Lower leg skin (tissue), 4 donors: ENCODE measurements around the gene SLC47A2. TPM values are rescaled to one million over a fixed set of nuclear protein-coding genes. Genes with fewer than 3 reads are reported as not detected.
"Not testable (repeated sequence)": the region's sequence is repeated elsewhere in the genome, so short reads cannot be mapped to it uniquely, and the experiment has no call there.

Experiments used
- DNase-seq, 2 donors: peaks; one replicate each; pipeline ENCODE4 v3.0.0-alpha.2; 2019; ENCODE audit warnings: low spot score in 2 of 2
- H3K4me3 ChIP-seq: fragments of 200-600 bp; sonication (generic); 2 replicates; pipeline ENCODE4 v1.5.1; 2017; ENCODE audit warnings: mild to moderate bottlenecking, low read depth; ENCODE audit not compliant: poor library complexity, severe bottlenecking
- POLR2A ChIP-seq, 2 donors: fragments of 450-650 bp; IDR thresholded peaks; one replicate each; pipeline ENCODE4 v1.6.1; 2016 to 2017; ENCODE audit warnings: antibody characterized with exemption in 2 of 2, mild to moderate bottlenecking in 1 of 2, moderate library complexity in 1 of 2
- WGBS, 2 donors: methylation state at CpG; one replicate each; pipeline ENCODE4 v1.1.5; 2018; 5-methylcytosine and 5-hydroxymethylcytosine counted together
- intact Hi-C: fragments of 100-400 bp; cut with DNase I; formaldehyde crosslinking; loops from one replicate; pipeline ENCODE4 v1.15.0; 2023; ENCODE audit warnings: low total_unique reads
- total RNA-seq, 4 donors: library from RNA; depleted of rRNA; stranded (reverse); fragments of >200 nt; gene quantifications; one replicate each; pipeline ENCODE4 v1.1.0, GENCODE V29; 2016
- TF ChIP-seq, protein P1 (sequence below), 3 donors: fragments of 450-650 bp; IDR thresholded peaks; one replicate each; pipeline ENCODE4 v1.5.1; 2016; ENCODE audit warnings: antibody characterized with exemption in 3 of 3, mild to moderate bottlenecking in 3 of 3, moderate library complexity in 2 of 3

The SLC47A2 gene
- 1 to 10 TPM in 2 of 4 donors, under 1 TPM in 1, not detected in 1; 0.49 to 6.1 (median 2.5) TPM for total RNA-seq

DNA sequence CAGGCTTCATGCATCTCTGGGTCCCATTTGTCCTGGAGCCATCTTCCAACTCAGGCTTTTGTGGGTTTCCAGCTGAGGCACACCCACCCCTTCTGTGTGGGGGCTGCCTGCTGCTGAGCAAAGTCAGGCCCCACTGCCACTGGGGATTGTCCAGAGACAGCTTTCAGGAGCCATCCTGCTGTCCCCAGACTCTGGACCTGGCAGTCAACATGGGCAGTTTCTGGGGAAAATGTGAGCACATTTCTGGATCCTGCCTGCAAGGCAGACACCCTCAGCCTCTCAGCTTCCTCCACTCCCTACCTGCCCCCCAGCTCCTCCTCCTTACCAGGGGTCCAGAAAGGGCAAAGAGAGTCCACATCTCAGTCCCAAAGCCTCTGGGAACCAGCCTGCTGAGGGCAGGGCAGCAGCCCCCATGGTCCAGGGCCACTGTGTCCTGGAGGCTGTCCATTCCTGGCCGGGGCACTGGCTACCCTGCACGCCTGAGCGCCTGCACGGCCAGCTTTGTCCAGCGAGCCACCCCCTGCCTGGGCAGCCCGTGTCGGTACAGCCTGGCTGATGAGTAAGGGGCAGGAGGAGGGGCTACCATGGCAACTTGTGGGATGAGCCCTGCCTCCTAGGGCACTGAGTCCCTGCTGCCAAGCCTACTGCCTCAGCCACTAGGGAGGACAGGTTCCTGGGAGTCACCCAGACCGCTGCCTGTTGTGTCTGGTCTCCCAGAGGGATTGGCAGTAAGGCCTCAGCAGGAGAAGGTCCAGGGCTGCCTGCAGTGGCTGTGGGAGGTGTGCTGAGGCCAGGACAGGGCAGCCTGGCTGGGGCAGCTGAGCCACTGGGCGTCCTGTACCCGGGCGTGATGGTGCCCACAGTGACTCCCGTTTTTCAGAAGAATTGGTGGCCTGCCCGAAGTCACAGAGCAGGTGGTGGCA lies at the start of gene SLC47A2:
TSS of gene SLC47A2 (minus strand) at position 477 of the 923 bp plus-strand sequence. CDS start at position 448, 29 bp downstream.
- intact Hi-C loops: no loop called here
- no peak within 1 kb of the TSS for H3K4me3 ChIP-seq
- peak in 1 of 2 donors; percentile 62 for DNase-seq
- 46 to 54% methylated on average over 6 to 10 of the region's 13 CpGs for WGBS, 2 donors
- no peak for TF ChIP-seq POLR2A (IDR thresholded peaks at IDR 0.05)

- no peak for TF ChIP-seq POLR2A (IDR thresholded peaks at IDR 0.05)
- TF ChIP-seq, protein P1, sequence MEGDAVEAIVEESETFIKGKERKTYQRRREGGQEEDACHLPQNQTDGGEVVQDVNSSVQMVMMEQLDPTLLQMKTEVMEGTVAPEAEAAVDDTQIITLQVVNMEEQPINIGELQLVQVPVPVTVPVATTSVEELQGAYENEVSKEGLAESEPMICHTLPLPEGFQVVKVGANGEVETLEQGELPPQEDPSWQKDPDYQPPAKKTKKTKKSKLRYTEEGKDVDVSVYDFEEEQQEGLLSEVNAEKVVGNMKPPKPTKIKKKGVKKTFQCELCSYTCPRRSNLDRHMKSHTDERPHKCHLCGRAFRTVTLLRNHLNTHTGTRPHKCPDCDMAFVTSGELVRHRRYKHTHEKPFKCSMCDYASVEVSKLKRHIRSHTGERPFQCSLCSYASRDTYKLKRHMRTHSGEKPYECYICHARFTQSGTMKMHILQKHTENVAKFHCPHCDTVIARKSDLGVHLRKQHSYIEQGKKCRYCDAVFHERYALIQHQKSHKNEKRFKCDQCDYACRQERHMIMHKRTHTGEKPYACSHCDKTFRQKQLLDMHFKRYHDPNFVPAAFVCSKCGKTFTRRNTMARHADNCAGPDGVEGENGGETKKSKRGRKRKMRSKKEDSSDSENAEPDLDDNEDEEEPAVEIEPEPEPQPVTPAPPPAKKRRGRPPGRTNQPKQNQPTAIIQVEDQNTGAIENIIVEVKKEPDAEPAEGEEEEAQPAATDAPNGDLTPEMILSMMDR (IDR thresholded peaks at IDR 0.05): no peak
- WGBS, 2 donors: 72 to 75% methylated on average over 6 to 7 of the region's 7 CpGs
- H3K4me3 ChIP-seq: no peak overlapping the region
- intact Hi-C loops: loop anchor here (5.0 kb wide), 1 partner anchor 249 kb away; no protein-coding TSS in a partner anchor
- DNase-seq: no peak
Measured at GRCh38 chr17:19766016-19766415, 49.6 kb upstream of the SLC47A2 start.

DNA sequence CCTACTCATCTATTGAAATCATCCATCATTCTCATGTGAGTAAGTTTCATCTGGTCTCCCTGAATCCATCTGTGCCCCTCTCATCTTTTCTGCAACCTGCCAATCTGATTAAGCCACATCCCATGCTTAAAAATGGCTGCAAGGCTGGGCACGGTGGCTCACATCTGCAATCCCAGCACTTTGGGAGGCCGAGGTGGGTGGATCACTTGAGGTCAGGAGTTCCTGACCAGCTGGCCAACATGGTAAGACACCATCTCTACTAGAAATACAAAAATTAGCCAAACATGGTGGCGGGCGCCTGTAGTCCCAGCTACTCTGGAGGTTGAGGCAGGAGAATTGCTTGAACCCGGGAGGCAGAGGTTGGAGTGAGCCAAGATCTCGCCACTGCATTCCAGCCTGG lies 47.6 kb upstream of the SLC47A2 start:
- intact Hi-C loops, H3K4me3 ChIP-seq: not testable (repeated sequence)
- DNase-seq: peak in 1 of 2 donors; percentile 48
- WGBS, 2 donors: 89 to 96% methylated on average over 6 of the region's 6 CpGs

DNA sequence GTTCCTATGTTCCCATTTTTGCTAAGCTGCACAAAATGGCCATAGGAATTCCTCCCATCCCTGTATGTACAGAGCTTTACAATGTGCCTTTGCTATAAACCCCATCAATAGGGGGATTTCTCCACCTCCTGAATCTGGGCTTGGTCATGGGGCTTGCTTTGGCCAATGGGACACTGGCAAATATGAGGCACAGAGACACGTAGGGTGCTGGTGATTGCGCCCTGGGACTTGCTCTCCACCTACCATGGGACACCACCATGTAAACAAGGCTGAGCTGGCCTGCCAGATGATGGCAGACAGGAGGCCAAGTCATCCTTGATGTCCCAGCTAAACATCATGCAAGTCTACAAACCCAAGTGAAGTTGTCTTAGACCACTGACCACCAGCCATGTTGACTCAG lies 47.0 kb upstream of the SLC47A2 start:
- no peak overlapping the region for H3K4me3 ChIP-seq
- peak in 1 of 2 donors; percentile 53 for DNase-seq
- WGBS, 2 donors: 80 to 95% methylated on average over 2 of the region's 2 CpGs
- intact Hi-C loops: no loop called here
- TF ChIP-seq, protein P1 (IDR thresholded peaks at IDR 0.05): no peak
- no peak for TF ChIP-seq POLR2A (IDR thresholded peaks at IDR 0.05)

DNA sequence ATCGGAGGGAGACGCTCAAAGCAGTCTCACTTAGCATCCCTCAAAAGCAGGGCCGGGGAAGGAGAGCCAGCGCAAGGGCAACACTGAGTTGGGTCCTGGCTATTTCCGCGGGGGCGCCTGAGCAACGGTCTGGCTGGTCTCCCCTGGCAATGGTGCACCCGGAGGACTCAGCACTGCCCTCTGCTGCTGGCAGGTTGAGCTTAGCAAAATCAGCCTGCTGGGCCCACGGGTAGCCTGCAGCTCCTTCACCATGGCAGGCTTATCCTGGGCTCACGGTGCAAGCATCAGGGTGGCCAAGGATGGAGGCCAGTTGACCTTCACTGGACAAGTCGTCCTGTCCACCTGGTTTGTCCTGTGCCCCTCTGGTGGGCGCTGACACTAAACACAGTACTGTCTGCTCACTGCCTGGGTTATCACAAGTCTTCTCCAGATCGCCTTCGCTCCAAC lies 46.2 kb upstream of the SLC47A2 start:
- 32 to 34% methylated on average over 15 of the region's 15 CpGs for WGBS, 2 donors
- DNase-seq: peak in 1 of 2 donors; percentile 90

DNA sequence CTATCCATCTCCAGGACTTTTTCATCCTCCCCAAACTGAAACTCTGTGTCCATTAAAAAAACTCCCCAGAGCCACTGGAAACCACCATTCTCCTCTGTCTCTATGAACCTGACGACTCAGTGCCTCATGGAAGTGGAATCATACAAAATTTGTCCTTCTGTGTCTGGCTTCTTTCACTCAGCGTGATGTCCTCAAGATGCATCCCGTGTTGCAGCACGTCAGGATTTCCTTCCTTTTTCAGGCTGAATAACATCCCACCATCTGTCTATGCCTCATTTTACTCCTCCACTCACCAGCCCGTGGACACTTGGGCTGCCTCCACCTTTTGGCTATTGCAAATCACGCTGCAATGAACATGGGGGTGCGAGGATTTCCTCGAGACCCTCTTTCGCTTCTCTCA lies 44.4 kb upstream of the SLC47A2 start:
- no peak overlapping the region for H3K4me3 ChIP-seq

More for the DNA sequence above, 46.2 kb upstream of the SLC47A2 start:
- TF ChIP-seq, protein P1 (IDR thresholded peaks at IDR 0.05): peak in 1 of 3 donors; percentile 39
- no peak for TF ChIP-seq POLR2A (IDR thresholded peaks at IDR 0.05)
- H3K4me3 ChIP-seq: no peak overlapping the region
- intact Hi-C loops: no loop called here

More for the DNA sequence above, 44.4 kb upstream of the SLC47A2 start:
- TF ChIP-seq, protein P1 (IDR thresholded peaks at IDR 0.05): no peak
- no peak for TF ChIP-seq POLR2A (IDR thresholded peaks at IDR 0.05)
- peak in 1 of 2 donors; percentile 49 for DNase-seq
- WGBS, 2 donors: 74 to 81% methylated on average over 9 of the region's 9 CpGs
- intact Hi-C loops: no loop called here
